ENCODE data around the gene PVALEF. TPM values are rescaled to one million over a fixed set of nuclear protein-coding genes. Genes with fewer than 3 reads are reported as not detected.
"Not testable (repeated sequence)": the region's sequence is repeated elsewhere in the genome, so short reads cannot be mapped to it uniquely, and the experiment has no call there.

The PVALEF gene
- total RNA-seq, 3 donors from 2014 or later, result not detected

DNA sequence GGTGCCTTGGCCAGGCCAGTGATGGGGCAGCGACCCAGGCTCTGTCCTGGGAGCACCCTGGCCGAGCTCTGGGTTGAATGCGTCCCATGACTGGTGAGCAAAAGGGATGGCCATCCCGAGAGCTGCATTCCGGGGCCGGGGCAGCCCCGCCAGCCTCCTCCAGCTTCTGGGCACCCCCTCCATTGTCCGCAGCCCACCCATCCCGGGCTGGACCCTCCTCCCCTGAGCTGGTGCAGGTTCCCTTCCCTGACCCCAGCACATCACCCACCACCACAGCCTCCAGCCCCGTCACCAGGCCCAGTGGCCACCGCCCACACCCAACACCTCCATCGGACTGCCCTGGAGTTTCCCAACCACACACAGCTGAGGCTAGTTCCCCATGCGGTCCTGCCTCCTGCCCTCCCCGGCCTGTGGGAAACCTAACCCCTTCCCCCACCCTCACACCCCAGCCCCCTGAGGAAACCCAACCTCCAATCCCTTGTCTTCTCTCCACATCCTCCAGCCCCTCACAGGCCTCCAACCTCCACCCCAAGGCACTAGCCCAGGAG is 16.2 kb upstream of the PVALEF start:
- ATAC-seq, result no peak
- Histone ChIP-seq H3K4me1 (ENCODE audit: low read depth) (no peaks in the 10 kb centered on the region), H3K36me3 (ENCODE audit: low read depth) (no peaks in the 10 kb centered on the region), H3K9me3 (no peaks in the 10 kb centered on the region), H3K4me3 (no peak overlapping the region)
- intact Hi-C loops (cut with DNase I, micrococcal nuclease), result no loop called here
- TF ChIP-seq, protein P1, sequence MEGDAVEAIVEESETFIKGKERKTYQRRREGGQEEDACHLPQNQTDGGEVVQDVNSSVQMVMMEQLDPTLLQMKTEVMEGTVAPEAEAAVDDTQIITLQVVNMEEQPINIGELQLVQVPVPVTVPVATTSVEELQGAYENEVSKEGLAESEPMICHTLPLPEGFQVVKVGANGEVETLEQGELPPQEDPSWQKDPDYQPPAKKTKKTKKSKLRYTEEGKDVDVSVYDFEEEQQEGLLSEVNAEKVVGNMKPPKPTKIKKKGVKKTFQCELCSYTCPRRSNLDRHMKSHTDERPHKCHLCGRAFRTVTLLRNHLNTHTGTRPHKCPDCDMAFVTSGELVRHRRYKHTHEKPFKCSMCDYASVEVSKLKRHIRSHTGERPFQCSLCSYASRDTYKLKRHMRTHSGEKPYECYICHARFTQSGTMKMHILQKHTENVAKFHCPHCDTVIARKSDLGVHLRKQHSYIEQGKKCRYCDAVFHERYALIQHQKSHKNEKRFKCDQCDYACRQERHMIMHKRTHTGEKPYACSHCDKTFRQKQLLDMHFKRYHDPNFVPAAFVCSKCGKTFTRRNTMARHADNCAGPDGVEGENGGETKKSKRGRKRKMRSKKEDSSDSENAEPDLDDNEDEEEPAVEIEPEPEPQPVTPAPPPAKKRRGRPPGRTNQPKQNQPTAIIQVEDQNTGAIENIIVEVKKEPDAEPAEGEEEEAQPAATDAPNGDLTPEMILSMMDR (IDR thresholded peaks at IDR 0.05), result no peak
- DNase-seq, result no peak

DNA sequence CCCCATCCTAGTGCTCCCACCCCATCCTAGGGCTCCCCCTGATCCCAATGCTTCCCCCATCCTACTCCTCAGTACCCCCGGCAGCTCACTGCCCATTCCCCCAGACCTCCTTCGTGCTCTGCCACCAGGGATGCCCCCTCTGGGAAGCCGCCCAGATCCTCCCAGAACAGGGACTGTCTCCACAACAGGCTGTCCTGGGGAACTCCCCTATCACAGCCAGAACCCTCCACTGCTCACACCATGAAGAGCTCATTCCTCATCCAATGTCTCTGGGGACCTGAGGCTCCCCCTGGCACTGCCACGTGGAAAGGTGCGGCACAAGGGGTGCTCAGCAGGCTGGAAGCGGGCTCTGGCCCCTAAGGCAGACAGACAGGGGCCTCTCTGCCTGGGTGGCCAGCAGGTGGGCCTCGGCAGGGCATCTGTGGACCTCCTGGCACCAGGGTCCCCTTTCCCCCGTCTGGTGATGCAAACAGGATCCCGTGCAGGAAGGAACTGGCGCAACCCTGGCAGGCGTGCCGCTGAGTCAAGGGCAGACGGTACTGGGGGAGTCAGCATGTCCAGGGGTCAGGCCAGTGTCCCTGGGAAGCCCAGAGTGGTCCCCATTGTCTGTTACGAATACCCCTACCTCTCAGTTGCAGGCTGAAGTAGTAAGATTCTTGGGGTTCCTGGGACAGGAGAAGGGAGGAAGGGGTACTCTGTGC is 14.8 kb upstream of the PVALEF start:
- Histone ChIP-seq H3K4me1 (ENCODE audit: low read depth) (no peaks in the 10 kb centered on the region), H3K4me3 (no peak overlapping the region), H3K36me3 (ENCODE audit: low read depth) (no peaks in the 10 kb centered on the region), H3K9me3 (no peaks in the 10 kb centered on the region)
- intact Hi-C loops (cut with DNase I, micrococcal nuclease), result no loop called here
- no peak for DNase-seq
- TF ChIP-seq, protein P1 (IDR thresholded peaks at IDR 0.05), result no peak
- peak; percentile 35 for ATAC-seq

DNA sequence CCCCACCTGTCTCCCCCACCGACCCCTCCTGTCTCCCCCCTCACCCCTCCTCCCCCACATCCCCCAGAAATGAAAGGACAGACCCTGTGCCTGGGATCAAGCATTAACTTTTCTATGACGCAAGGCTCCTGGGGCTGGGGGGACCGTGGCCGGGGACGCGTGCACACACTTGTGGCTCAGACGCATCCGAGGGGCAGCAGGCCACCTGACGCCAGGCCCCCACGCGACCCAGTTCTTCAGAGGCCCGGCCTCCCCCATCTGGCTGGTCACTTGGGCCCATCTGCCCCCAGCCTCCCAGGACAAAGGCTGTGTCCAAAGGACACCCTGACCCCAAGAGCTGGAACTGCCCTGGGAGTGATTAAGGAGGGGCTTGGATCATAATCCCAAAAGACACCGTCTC is 14.0 kb upstream of the PVALEF start:
- intact Hi-C loops (cut with DNase I, micrococcal nuclease), result no loop called here
- H3K9me3 ChIP-seq, result no peaks in the 10 kb centered on the region
- ATAC-seq, result no peak

DNA sequence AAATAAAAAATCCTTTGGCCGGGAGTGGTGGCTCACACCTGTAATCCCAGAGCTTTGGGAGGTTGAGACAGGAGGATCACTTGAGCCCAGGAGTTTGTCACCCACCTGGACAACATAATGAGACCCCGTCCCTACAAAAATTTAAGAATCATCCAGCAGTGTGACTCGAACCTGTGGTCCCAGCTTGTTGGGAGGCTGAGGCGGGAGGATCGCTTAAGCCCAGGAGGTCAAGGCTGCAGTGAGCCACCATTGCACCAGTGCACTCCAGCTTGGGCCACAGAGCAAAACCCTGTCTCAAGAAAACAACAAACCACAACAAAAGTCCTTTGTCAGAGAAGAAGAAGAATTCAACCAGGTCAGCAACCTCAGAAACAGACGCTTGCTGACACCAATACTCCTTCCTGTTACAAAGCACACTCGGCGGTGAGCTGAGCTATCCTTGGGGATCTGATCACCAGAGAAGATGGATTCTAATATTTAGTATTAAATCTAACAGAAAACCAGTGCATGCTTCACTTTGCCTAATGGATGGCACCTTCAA is 12.9 kb upstream of the PVALEF start:
- TF ChIP-seq, protein P1 (IDR thresholded peaks at IDR 0.05), result no peak
- DNase-seq, result no peak
- H3K36me3 ChIP-seq (ENCODE audit: low read depth), result no peaks in the 10 kb centered on the region
- ATAC-seq, result no peak
- H3K4me1 ChIP-seq (ENCODE audit: low read depth), result no peaks in the 10 kb centered on the region
- H3K9me3 ChIP-seq, result no peaks in the 10 kb centered on the region
- H3K4me3 ChIP-seq, result no peak overlapping the region
- intact Hi-C loops (cut with DNase I, micrococcal nuclease), result no loop called here

More for the DNA sequence above, 14.0 kb upstream of the PVALEF start:
- DNase-seq, result no peak
- TF ChIP-seq, protein P1 (IDR thresholded peaks at IDR 0.05), result no peak
- Histone ChIP-seq H3K4me3 (no peak overlapping the region), H3K36me3 (ENCODE audit: low read depth) (no peaks in the 10 kb centered on the region), H3K4me1 (ENCODE audit: low read depth) (no peaks in the 10 kb centered on the region)

DNA sequence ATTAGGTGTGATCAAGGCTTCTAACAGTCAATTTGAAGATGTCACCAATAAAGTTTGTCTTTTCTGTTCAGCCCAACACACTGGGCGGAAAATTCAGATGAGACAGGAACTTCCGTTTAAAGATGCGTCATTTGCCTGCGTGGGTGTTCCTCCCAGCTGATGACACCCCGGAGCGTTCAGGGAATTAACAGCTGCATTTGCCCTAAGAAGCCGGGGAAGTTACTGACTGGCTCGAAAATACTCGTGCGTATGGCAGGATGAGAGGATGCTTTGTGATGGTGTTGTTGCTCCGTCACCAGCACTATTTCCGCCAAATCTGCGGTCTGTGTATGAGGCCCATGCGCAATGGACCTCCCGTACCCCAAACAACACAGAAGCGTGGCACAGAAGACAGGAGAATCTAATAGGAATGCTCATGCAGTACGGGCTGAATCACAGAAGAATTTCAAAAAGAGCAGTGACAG is 11.9 kb upstream of the PVALEF start:
- intact Hi-C loops (cut with DNase I, micrococcal nuclease), result no loop called here
- no peak for DNase-seq
- Histone ChIP-seq H3K4me3 (no peak overlapping the region), H3K9me3 (no peaks in the 10 kb centered on the region), H3K36me3 (ENCODE audit: low read depth) (no peaks in the 10 kb centered on the region), H3K4me1 (ENCODE audit: low read depth) (no peaks in the 10 kb centered on the region)
- peak; percentile 31 for ATAC-seq
- TF ChIP-seq, protein P1 (IDR thresholded peaks at IDR 0.05), result no peak

DNA sequence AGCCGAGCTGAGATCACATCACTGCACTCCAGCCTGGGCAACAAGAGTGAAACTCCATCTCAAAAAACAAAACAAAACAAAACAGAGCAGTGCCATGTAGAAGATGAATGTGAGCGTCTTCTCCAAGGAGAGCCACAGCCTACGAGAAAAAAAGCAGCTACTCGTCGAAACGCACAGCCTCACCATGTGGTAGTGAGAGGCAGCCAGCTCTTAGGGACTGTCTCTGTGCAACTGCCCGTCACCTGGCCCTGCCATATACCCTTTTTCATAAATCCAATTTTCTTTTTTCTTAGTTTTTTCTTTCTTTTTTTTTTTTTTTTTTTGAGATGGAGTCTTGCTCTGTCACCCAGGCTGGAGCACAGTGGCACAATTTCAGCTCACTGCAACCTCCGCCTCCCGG is 11.3 kb upstream of the PVALEF start:
- intact Hi-C loops (cut with DNase I, micrococcal nuclease); H3K4me3 ChIP-seq; H3K4me1 ChIP-seq (ENCODE audit: low read depth); ATAC-seq; H3K36me3 ChIP-seq (ENCODE audit: low read depth); H3K9me3 ChIP-seq; DNase-seq: not testable (repeated sequence)
